Mesodermal cell (in vitro differentiated cells): ENCODE data around the gene ABLIM3.

ENCODE experiments used
- H3K27ac ChIP-seq: 2 replicates; pipeline ENCODE4 v1.7.0; 2013; ENCODE audit warnings: mild to moderate bottlenecking, low read depth, low read length, moderate library complexity; ENCODE audit not compliant: severe bottlenecking
- H3K36me3 ChIP-seq: 2 replicates; pipeline ENCODE4 v1.7.1; 2013; ENCODE audit warnings: mild to moderate bottlenecking, low read length, moderate library complexity; ENCODE audit not compliant: control insufficient read depth, insufficient read depth
- H3K4me1 ChIP-seq: one replicate; pipeline ENCODE4 v1.7.1; 2013; ENCODE audit warnings: mild to moderate bottlenecking, low read length; ENCODE audit not compliant: insufficient read depth, control insufficient read depth, poor library complexity, severe bottlenecking
- H3K4me3 ChIP-seq: 2 replicates; pipeline ENCODE4 v1.7.0; 2013; ENCODE audit warnings: low read length, control low read depth, mild to moderate bottlenecking; ENCODE audit not compliant: insufficient read depth, poor library complexity, severe bottlenecking; ENCODE audit errors: extremely low read depth
- H3K9me3 ChIP-seq: 2 replicates; pipeline ENCODE4 v1.7.1; 2013; ENCODE audit warnings: mild to moderate bottlenecking, low read length, moderate library complexity; ENCODE audit not compliant: control insufficient read depth
- WGBS, 2 experiments: methylation state at CpG; one replicate each; pipeline ENCODE4 v1.1.5; 2013; ENCODE audit warnings: missing lambda C conversion rate in 2 of 2; ENCODE audit not compliant: insufficient coverage in 2 of 2; 5-methylcytosine and 5-hydroxymethylcytosine counted together

Gene ABLIM3

DNA sequence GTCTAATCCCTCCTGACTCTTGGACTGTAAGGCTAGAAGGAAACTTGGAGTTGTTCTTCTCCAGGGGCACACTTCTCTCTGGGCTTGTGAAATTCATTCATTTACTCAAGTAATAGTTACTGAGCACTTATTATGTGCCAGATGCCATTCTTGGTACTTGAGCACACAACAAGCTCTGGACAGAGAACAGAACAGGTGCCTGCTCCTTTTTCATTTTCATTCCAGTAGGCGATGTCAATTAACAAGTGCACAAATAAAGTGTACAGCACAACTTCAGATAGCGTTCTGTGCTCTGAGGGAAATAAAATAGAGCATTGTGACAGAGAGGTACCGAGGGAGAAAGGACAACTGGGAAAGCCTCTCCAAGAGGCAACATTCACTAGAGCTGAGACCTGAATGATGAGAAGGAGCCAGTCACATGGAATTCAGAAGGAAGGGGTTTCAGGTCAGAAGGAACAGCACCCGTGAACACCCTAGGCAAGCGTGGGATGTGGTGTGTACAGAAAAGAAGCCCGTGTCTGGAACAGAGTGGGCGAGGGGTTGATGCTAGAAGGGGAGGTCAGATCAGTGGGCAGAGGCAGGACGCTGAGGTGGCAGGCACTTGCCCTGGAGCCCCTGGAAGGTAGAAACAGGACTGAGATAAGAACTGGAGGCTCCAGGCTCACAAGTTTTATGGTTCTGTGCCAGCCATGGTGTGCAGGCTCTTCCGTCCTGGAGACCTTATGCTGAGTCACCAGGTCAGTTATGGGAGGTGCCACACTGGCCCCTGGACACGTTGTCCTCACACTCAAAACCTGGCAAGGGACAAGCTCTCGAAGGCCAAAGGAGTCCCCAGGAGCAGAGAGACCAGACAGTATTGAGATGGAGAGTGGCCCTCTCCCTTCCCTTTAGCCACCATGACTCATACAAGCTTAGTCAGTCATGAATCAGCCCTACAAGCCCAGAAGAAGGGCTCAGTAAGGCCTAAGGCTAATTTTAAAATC lies 7.2 kb upstream of the ABLIM3 start:
- WGBS, 2 experiments, result 89 to 90% methylated on average over 8 to 10 of the region's 11 CpGs
- Histone ChIP-seq H3K27ac (no peak overlapping the region), H3K4me3 (no peak overlapping the region), H3K4me1 (peaks cover 21% of the 10 kb centered on the region), H3K9me3 (no peaks in the 10 kb centered on the region), H3K36me3 (no peaks in the 10 kb centered on the region)

DNA sequence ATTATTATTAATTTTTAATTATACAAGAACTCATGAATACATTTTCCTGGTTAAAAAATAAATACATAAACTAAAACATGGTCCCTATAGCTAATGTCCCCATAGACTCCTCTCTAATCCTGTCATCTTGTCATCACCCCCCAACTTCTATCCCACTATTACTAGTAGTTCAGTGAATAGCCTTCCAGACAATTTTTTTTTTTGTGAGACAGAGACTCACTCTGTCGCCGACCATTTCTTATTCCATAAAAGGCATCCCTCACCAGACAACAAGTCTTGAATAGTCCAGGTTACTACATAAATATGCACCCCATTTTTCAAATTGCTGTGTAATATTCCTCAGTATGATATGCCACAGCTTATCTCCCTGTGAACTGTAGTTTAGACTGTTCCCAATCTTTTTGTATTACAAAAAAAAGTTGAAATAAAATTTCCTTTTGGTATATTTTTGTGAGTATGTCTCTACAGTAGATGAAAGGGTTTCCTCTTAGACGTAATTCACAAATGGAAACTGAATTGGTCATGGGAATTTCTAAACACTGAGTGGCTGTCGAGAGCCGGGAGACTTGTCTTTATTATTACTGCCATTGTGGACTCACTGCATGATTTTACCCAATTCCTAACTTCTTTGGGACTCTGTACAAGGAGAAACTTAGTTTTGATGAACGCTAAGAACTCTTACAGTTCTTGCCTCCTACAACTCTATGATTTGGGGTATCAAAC lies 6.4 kb upstream of the ABLIM3 start:
- no peak overlapping the region for H3K4me3 ChIP-seq
- 56 to 88% methylated on average over 3 to 4 of the region's 6 CpGs for WGBS, 2 experiments
- no peaks in the 10 kb centered on the region for H3K36me3 ChIP-seq
- H3K9me3 ChIP-seq, result no peaks in the 10 kb centered on the region
- H3K27ac ChIP-seq, result no peak overlapping the region
- peaks cover 15% of the 10 kb centered on the region for H3K4me1 ChIP-seq

DNA sequence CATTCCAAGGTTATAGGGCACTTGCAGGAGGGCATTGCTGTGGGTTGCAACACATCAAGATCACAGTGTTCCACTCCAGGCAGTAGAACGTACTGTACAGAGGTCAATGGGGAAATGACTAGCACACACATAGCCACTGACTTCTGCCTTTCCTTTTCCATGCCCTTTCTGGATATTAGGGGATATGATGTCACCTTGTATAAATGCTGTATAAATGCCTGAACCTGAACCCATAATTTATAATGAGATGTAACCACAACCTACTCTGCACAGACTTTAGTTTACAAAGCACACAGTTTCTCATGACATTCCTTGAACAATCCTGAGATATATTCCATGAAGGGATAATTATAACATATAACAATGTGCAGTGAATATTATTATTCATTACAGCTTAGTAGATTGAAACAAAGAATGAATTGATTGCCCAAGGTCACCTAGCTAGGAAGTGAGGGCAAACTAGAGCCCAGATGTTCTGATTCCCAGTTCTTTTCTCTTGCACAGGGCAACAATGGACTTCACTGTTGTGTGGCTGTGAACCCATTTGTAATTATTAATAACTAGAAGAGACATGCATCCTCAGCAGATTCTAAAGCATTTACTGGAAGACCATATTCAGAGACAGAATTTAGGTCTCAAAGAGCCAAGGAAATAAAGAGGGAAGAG lies 5.6 kb upstream of the ABLIM3 start:
- H3K27ac ChIP-seq, result no peak overlapping the region
- H3K36me3 ChIP-seq, result no peaks in the 10 kb centered on the region
- no peak overlapping the region for H3K4me3 ChIP-seq
- 100% methylated on average over 1 of the region's 1 CpG for WGBS, 2 experiments
- H3K9me3 ChIP-seq, result no peaks in the 10 kb centered on the region
- peaks cover 12% of the 10 kb centered on the region for H3K4me1 ChIP-seq

DNA sequence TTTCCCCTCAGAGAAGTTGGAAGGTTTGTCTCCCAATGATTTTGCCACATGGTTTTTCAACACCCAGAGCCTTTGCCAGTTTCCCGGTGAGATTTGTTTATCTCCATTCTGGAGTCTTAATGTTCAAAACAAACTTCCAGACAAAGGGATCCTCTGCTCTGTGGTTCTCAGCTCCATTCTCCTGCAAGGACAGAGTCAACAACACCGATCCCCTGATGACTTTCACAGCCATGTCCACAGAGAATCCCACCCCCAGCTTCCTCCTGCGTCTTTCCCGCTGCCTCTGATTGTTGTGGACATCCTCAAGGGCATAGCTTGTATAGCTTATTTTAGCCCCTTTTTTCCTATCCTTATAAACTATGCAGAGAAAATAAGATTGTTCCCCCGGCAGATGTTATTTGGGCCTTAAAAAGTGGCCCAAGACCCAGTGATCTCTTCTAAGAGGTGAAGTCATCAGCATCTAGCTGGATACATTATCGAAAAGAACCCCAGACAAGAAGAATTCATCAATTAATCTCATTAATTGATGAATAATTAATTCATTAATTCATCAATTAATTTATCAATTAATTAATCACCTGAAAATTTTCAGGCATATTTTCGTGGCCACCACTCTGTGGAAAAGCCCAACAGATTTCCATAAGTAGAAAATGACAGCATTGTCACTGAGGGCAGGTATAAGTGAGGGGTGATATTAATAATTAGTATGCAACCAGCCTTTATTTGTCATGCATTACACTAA lies 2.9 kb upstream of the ABLIM3 start:
- Histone ChIP-seq H3K4me1 (peaks cover 16% of the 10 kb centered on the region), H3K36me3 (no peaks in the 10 kb centered on the region), H3K4me3 (no peak overlapping the region), H3K9me3 (no peaks in the 10 kb centered on the region), H3K27ac (no peak overlapping the region)
- 90 to 97% methylated on average over 3 to 6 of the region's 7 CpGs for WGBS, 2 experiments

DNA sequence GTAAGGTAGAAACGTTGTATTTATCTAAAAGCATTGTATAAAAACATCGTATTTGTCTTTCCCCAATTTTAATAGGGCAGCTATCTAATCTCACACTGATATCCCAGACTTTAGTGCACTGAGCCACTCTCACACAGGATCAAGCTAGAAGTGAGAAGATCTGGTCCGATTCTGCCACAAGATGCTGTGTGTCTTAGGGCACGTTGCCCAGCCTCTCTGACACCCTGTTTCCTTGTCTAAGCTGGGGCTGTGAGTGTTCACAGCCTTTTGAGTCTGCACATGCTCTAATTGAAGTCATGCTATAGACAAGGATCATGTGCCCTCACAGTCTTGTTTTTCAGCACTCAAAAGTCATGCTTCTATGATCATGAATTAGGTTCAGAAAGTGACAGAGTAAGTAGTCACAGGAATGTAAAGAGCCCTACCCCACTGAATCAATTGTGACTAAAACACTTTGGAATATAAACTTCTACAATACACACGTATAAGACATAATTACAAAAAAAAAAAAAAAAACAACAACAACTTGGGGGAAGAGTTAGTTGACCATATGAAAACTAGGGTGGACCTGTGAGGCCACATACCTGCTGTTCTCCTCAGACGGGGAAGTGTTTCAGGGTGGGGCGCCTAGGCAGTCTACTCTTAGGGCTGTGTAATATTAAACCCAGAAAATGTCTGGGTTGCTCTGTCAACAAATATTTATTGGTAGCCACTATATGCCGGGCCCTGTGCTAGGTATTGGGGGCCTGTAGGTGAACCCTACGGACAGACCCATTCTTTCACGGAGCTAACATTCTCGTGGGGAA lies 893 bp upstream of the ABLIM3 start:
- no peaks in the 10 kb centered on the region for H3K9me3 ChIP-seq
- H3K36me3 ChIP-seq, result no peaks in the 10 kb centered on the region
- no peak overlapping the region for H3K27ac ChIP-seq
- H3K4me3 ChIP-seq, result no peak overlapping the region
- WGBS, 2 experiments, result 96 to 97% methylated on average over 7 to 8 of the region's 11 CpGs
- peaks cover 3% of the 10 kb centered on the region for H3K4me1 ChIP-seq

DNA sequence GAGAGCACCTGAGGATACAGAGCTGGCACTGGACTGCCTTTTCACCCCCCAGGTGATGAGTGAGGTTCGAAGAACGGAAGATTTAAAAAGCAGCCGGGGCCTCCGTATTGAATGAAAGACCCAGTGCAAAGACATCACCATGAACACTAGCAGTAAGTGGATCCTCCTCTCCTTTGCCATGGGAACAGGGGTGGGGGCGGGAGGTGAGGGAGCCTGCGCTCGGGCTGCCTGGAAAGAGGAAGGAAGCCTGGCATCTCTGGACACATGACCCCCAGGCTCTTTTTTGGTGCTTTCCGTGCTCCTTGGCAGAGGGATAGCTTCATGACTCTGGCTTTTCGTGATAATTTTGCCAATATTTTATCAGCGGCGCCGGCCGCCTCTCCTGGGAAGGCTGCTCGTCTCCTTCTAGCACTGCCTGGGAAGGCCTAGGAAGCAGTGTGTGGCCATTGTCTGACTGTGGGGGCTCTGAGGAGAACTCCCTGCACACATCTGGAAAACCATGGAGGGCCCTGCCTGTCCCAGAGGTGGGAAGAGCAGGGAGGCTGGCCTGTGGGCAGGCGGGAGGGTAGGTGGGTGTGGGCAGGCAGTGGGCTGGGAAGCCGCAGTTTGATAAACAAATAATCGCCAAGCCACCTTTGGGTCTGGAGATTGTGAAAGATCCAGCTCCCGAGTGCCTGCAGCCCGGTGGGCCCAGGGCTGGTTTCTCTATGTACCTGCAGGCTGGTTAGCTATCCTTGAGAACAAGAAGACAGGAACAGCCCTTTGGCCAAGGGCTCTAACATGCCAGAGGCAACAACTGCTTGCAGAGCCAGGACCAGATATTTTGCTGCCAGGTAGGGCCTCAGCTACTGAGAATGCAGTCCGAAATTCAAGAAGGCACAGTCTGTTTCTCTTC lies 911 bp downstream of the ABLIM3 start:
- H3K4me3 ChIP-seq, result peak overlapping the region; percentile 51

DNA sequence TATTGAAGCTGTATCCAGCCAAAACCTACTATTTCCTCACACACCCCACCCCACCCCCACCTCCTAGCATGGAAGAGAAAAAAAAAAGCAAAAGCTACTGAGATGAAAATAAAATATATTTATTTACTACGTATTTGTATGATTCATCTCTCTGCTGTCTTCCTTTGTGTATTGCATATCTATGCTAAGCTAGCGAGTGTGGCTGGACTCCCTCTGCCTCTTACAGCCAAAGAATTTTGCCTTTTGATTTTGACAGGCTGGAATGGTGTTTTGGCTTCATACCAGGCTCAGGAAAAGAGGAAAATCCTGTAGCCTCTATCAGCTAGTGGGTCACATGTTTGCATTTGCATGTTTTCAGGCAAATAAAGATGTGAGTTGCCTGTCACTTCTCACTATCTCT lies 2.2 kb downstream of the ABLIM3 start:
- no CpG with 5 or more reads among the region's 2 CpGs for WGBS, 2 experiments
- no peaks in the 10 kb centered on the region for H3K9me3 ChIP-seq
- no peak overlapping the region for H3K27ac ChIP-seq
- H3K4me1 ChIP-seq, result peaks cover 3% of the 10 kb centered on the region
- H3K4me3 ChIP-seq, result no peak overlapping the region
- no peaks in the 10 kb centered on the region for H3K36me3 ChIP-seq

More for the DNA sequence above, 911 bp downstream of the ABLIM3 start:
- H3K36me3 ChIP-seq, result no peaks in the 10 kb centered on the region
- 73 to 80% methylated on average over 13 to 19 of the region's 20 CpGs for WGBS, 2 experiments
- H3K4me1 ChIP-seq, result peaks cover 3% of the 10 kb centered on the region
- H3K27ac ChIP-seq, result no peak overlapping the region
- H3K9me3 ChIP-seq, result no peaks in the 10 kb centered on the region

DNA sequence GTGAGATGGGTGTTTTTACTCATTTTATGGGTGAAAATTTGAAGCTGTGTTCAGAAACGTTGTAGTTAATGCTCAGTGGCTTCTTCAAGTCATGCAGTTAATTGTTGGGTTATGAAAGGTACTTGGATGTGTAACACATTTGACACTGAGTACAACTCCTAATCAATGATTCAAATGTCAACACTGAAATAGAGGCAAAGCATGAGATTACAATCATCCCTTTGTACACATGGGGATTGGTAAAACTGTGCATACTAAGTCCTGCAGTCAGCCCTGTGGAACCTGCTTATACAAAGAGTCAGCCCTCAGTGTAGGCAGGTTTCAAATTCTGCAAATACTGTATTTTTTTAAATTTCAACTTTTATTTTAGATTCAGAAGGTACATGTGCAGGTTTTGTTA lies 3.3 kb downstream of the ABLIM3 start:
- no peaks in the 10 kb centered on the region for H3K9me3 ChIP-seq
- no CpG with 5 or more reads among the region's 1 CpG for WGBS, 2 experiments
- no peak overlapping the region for H3K4me3 ChIP-seq
- H3K4me1 ChIP-seq, result peaks cover 3% of the 10 kb centered on the region
- H3K27ac ChIP-seq, result no peak overlapping the region
- H3K36me3 ChIP-seq, result no peaks in the 10 kb centered on the region

DNA sequence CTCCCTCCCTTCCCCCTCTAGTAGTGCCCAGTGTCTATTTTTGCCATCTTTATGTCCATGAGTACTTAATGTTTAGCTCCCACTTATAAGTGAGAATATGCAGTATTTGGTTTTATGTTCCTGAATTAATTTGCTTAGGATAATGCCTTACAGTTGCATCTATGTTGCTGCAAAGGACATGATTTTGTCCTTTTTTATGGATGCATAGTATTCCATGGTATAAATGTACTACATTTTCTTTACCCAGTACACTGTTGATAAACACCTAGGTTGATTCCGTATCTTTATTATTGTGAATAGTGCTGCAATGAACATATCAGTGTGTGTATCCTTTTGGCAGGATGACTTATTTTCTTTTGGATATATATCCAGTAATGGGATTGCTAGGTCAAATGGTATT lies 3.8 kb downstream of the ABLIM3 start:
- Histone ChIP-seq H3K27ac (no peak overlapping the region), H3K36me3 (no peaks in the 10 kb centered on the region), H3K4me1 (peaks cover 3% of the 10 kb centered on the region), H3K9me3 (no peaks in the 10 kb centered on the region), H3K4me3 (no peak overlapping the region)
- 83% methylated on average over 1 of the region's 1 CpG; no CpG with 5 or more reads in 1 of the 2 experiments for WGBS, 2 experiments
